GM23248 (cell line): Measurements from ENCODE around the gene LCN12.

Experiments used
- EZH2 ChIP-seq: fragments of 200-600 bp; sonication (generic); IDR thresholded peaks from 2 replicates; pipeline ENCODE4 v1.6.1; 2018; ENCODE audit warnings: antibody characterized with exemption, mild to moderate bottlenecking; ENCODE audit not compliant: insufficient read depth, poor library complexity, severe bottlenecking
- EZH2phosphoT487 ChIP-seq: fragments of 200-600 bp; sonication (generic); IDR thresholded peaks from 2 replicates; pipeline ENCODE4 v1.6.1; 2018; ENCODE audit warnings: antibody characterized with exemption, moderate library complexity, mild to moderate bottlenecking, low read depth; ENCODE audit not compliant: insufficient read depth

GRCh38 chr9:136960212-136960937 lies 8.3 kb downstream of the LCN12 start:
- TF ChIP-seq EZH2phosphoT487: no peak
- TF ChIP-seq EZH2: no peak
